OCI-LY3 (cell line): ENCODE measurements around the gene TYMP.

Experiments used
- CTCF ChIP-seq: fragments of 200-600, 300-600 bp; sonication (generic); IDR thresholded peaks from 2 replicates; pipeline ENCODE4 v1.5.1; 2014; ENCODE audit warnings: antibody characterized with exemption, low read length, low read depth
- EZH2phosphoT487 ChIP-seq: fragments of 200-600 bp; shearing (Covaris generic); IDR thresholded peaks from 2 replicates; pipeline ENCODE4 v1.6.1; 2018; ENCODE audit warnings: antibody characterized with exemption, mixed run types, low read depth

- TF ChIP-seq CTCF (no peak), EZH2phosphoT487 (no peak)
These were observed 21.4 kb upstream of the TYMP start for GRCh38 chr22:50551160-50551752.
